ENCODE results near the gene PTGDS. TPM values are rescaled to one million over a fixed set of nuclear protein-coding genes. Genes with fewer than 3 reads are reported as not detected.

Gene PTGDS
- total and polyA plus RNA-seq, 12 donors = 1.1 to 812 (median 219) TPM

DNA sequence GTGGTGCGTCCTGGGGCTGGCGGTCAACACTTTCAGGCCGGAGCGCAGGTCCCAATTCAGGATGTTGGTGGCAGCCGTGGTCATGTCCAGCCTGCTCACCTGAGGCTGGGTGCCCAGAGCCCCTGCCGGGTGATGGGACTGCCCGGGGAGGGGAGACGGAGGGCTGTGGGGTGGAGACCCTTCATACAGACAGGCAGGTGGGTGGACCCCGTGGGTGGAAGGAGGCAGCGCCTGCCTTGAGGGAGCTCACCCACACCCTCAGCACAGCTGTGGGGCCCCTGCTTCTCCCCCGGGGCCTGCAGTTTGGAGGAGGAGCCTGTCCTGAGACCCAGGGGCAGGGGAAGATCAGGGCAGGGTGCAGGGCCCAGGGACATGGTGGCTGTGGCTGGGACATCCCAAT is 6.9 kb upstream of the PTGDS start:
- Histone ChIP-seq H3K9me3 (replicated peaks in 1 of 3) (no peaks in the 10 kb centered on the region), H3K27me3 (no peaks in the 10 kb centered on the region), H3K4me3 (no peak overlapping the region), H3K4me1 (replicated peaks in 1 of 2) (peaks cover 0 to 12% of the 10 kb centered on the region in 2 donors), H3K36me3 (replicated peaks in 1 of 2) (no peaks in the 10 kb centered on the region), H3K27ac (no peak overlapping the region)
- WGBS, 4 donors = 79 to 84% (median 81%) methylated on average over 2 to 11 of the region's 11 CpGs
- DNase-seq = no peak
- intact Hi-C loops (cut with DNase I) = no loop called here
- TF ChIP-seq, protein P1, sequence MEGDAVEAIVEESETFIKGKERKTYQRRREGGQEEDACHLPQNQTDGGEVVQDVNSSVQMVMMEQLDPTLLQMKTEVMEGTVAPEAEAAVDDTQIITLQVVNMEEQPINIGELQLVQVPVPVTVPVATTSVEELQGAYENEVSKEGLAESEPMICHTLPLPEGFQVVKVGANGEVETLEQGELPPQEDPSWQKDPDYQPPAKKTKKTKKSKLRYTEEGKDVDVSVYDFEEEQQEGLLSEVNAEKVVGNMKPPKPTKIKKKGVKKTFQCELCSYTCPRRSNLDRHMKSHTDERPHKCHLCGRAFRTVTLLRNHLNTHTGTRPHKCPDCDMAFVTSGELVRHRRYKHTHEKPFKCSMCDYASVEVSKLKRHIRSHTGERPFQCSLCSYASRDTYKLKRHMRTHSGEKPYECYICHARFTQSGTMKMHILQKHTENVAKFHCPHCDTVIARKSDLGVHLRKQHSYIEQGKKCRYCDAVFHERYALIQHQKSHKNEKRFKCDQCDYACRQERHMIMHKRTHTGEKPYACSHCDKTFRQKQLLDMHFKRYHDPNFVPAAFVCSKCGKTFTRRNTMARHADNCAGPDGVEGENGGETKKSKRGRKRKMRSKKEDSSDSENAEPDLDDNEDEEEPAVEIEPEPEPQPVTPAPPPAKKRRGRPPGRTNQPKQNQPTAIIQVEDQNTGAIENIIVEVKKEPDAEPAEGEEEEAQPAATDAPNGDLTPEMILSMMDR (IDR thresholded peaks at IDR 0.05) = no peak
- no peak for TF ChIP-seq POLR2A (IDR thresholded peaks at IDR 0.05)

DNA sequence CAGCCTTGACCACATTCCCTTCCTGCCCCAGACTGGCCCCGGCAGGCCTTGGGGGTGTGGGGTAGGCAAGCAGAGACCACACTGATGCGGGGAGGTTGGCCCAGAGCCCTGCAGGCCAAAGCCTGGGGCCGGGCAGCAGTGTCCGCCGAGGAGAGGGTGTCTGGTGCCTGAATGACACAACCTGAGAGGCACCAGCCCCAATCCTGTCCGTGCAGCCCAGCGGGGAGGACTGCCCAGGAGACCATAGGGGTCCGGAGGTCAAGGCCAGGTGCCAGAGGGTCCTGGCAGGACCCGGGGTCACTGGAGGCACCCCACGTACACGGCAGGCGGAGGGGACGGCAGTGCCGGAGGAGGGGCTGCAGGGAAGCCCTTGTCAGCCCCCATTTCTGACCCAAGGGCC is 5.6 kb upstream of the PTGDS start:
- TF ChIP-seq, protein P1 (IDR thresholded peaks at IDR 0.05) = no peak
- no peak for TF ChIP-seq POLR2A (IDR thresholded peaks at IDR 0.05)
- peaks cover 0 to 4% of the 10 kb centered on the region in 2 donors for H3K4me1 ChIP-seq (replicated peaks in 1 of 2)
- H3K4me3 ChIP-seq = no peak overlapping the region
- H3K27me3 ChIP-seq = no peaks in the 10 kb centered on the region
- H3K36me3 ChIP-seq (replicated peaks in 1 of 2) = no peaks in the 10 kb centered on the region
- no peak for DNase-seq
- whole genome bisulfite sequencing, 4 donors = 73 to 84% (median 76%) methylated on average over 3 to 14 of the region's 14 CpGs
- H3K27ac ChIP-seq = no peak overlapping the region
- intact Hi-C loops (cut with DNase I) = no loop called here
- H3K9me3 ChIP-seq (replicated peaks in 1 of 3) = no peaks in the 10 kb centered on the region

DNA sequence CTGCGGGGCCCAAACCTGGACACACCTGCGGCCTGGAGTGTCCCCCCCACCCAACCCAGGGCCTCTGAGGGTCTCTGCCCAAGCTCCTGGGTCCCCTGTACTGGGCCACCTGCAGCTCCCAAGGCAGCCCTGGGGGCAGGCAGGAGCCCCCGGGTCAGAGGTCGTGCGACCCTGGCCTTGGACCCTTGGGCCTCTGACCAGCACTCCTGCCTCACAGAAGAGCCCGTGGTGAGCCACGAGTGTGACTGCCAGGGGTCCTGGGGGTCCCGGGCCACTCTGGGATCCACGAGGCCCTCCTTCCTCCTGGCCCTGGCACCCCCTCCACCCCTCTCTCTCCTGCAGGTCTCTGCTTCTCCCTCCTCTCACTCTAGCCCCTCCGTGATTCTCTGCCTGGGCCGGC is 5.0 kb upstream of the PTGDS start:
- TF ChIP-seq POLR2A (IDR thresholded peaks at IDR 0.05) = no peak
- TF ChIP-seq, protein P1 (IDR thresholded peaks at IDR 0.05) = no peak
- no peaks in the 10 kb centered on the region for H3K36me3 ChIP-seq (replicated peaks in 1 of 2)
- H3K27ac ChIP-seq = no peak overlapping the region
- no peaks in the 10 kb centered on the region for H3K9me3 ChIP-seq (replicated peaks in 1 of 3)
- intact Hi-C loops (cut with DNase I) = no loop called here
- no peak for DNase-seq
- H3K27me3 ChIP-seq = no peaks in the 10 kb centered on the region
- H3K4me1 ChIP-seq (replicated peaks in 1 of 2) = peaks cover 0 to 4% of the 10 kb centered on the region in 2 donors
- no peak overlapping the region for H3K4me3 ChIP-seq
- 56 to 80% (median 79%) methylated on average over 6 to 11 of the region's 11 CpGs for WGBS, 4 donors

DNA sequence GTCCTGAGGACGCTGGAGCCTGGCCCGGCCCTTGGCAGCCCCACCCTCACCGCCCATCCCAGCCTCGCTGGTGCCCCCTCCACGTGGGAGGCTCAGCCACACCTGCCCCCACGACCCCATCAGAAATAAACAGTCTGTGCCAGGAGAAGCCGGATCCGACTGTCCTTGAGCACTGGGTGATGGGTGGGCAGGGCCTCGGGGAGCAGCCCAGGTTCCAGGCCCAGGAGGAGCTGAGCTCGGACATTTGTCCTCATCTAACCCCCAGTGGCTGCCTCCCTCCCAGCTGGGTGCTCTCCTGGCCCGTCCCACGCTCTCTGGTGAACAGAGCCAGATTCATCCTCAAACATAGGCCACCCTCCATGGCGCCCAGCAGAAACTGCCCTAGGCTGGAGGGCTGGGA is 4.6 kb upstream of the PTGDS start:
- no peak overlapping the region for H3K4me3 ChIP-seq
- H3K4me1 ChIP-seq (replicated peaks in 1 of 2) = peaks cover 0 to 7% of the 10 kb centered on the region in 2 donors
- no peak for DNase-seq
- TF ChIP-seq, protein P1 (IDR thresholded peaks at IDR 0.05) = no peak
- no peak for TF ChIP-seq POLR2A (IDR thresholded peaks at IDR 0.05)
- no peaks in the 10 kb centered on the region for H3K27me3 ChIP-seq
- intact Hi-C loops (cut with DNase I) = no loop called here
- H3K9me3 ChIP-seq (replicated peaks in 1 of 3) = no peaks in the 10 kb centered on the region
- no peak overlapping the region for H3K27ac ChIP-seq
- H3K36me3 ChIP-seq (replicated peaks in 1 of 2) = no peaks in the 10 kb centered on the region
- WGBS, 4 donors = 51 to 65% (median 58%) methylated on average over 10 to 13 of the region's 13 CpGs

Measured in adrenal gland (tissue), 12 donors.